Right forelimb (tissue), 1 donor: ENCODE measurements around the gene GABBR2.
"Not testable (repeated sequence)": the region's sequence is repeated elsewhere in the genome, so short reads cannot be mapped to it uniquely, and the experiment has no call there.

Source experiments
- DNase-seq: peaks from one replicate; pipeline ENCODE4 v3.0.0-alpha.2; 2018

The GABBR2 gene

GRCh38 chr9:98465799-98466198 is 242.9 kb downstream of the GABBR2 start:
- DNase-seq, result no peak

GRCh38 chr9:98464156-98464690 is 244.5 kb downstream of the GABBR2 start:
- DNase-seq, result not testable (repeated sequence)

DNA sequence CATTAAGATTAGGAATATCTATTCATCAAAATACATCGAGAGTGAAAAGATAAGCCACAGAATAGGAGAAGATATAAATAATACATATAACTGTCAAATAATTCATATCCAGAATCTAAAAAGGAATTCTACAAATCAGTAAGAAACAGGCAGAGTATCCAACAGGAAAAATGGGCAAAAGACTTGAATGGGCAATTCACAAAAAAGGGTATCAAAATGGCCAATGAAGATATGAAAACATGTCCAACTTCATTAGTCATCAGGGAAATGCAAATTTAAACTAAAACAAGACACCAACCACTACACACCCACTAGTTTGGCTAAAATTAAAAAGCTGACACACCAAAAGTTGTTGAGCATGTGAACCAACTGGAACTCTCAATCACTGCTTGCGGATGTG is 246.4 kb downstream of the GABBR2 start:
- no peak for DNase-seq

DNA sequence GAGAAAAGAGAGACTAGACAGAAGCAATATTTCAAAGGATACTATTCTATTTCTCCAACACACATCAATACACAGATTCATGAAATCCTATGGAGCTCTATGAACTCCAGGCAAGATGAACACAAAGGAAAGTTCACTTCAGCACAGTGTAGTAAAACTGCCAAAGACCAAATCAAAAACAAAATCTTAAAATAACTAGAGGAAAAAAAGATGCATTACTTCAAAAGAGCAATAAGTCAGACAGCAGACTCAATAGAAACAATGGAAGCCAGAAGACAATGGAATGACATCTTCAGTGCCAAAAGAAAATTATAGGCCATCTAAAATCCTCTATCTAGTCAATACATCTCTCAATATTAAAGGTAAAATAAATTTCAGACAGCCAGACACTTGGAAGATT is 248.0 kb downstream of the GABBR2 start:
- DNase-seq, result no peak

DNA sequence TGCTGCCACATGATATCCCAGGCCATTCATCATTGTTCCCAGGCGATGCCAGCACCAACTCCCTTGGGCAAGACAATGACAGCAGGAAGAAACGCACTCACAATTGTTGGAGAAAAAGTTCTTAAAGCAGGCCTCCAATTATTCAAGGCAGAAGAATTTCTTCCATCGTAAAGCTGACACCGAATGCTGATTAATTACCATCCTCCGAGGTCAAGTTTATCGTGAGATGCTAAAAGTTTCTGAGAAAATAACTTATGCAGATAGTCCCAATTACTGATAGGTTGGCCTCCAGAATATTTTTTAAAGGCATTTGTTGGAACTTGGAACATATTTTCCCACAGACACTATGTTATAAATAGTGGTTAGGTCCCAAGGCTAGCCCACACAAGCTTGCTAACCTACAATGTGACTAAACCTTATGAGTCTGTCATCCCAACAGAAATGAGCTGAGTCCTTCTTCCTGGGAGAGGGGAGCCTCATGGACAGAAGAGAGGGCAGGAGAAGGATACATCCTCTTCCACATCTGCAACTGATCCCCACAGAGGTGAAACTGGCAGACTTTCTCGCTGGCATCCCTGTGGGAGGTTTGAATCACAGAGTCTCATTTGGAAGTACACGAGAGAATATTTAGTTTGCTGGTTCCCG is 250.9 kb downstream of the GABBR2 start:
- no peak for DNase-seq

GRCh38 chr9:98456156-98456613 is 252.6 kb downstream of the GABBR2 start:
- no peak for DNase-seq

DNA sequence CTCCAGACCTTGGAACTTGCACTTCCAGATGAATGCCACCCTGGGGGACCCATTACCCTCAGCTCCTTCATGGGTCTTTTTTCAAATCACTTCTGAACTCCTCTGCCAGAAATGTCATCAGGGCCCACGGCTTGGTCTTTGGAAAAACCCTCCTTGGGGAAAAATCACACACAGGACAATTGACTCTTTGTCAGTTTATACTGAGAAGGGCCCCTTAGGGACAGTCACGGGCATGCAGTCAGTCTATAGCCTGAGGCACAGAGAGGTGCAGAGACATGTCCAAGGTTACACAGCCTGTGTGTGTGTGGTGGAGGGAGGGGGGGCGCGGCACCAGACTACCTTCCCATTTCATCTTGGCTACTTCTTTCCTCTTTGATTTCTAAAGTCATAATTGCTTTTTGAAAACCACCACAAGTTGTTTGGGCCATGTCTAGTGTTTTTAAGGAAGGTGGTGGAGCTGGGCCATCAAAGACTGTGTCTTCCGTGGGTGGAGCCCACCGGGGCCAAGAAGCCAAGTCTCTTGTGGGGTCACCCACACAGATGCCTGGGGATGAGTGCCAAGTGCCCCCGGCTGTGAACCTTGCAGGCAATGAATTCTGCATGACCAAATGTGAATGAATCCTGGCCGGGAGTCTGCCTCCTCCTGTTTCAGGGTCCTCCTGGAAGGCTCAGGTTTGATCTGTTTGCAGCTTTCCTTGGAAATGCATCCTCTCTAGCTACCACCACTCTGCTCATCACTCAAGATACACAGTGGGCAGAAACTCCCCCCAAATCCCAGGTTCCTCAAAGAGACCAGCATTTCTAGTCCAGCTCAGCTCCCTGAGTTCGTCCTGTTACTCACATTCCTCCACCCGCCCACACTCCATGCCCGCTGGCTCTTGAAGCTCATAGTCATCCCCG is 253.2 kb downstream of the GABBR2 start:
- no peak for DNase-seq

DNA sequence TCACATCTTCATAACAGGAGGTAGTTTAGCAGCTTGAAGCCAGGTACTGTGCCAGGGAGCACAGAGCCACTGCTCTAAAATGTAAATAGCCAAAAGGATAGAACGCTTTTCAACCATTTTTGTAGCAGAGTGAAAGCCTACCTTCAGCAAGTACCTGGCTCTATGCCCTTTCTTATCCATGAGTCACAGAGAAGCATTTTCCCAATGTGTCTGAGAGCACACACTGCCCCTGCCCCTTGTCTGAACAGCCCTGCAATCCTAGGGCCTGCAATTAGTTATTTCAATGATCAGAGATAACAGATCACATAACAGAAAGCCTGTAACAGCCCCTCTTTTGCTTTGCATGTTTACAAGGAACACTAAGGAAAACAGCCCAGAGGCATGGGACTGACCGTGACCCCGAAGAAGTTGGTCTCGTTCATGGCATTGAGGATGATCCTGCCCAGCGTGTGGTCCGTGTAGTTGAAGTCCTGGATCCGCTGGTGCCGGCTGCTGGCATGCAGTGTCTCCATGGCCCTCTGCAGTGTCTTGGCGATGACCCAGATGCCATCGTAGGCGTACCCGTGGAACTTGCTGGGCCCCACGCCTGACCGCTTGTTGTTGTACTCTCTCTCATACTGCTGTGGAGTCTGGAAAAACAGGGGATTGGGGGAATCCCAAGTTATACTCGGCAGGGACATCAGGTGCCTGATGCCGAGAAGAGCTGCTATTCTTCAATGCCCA is 255.0 kb downstream of the GABBR2 start:
- no peak for DNase-seq

GRCh38 chr9:98451576-98451975 is 257.2 kb downstream of the GABBR2 start:
- DNase-seq, result no peak

- DNase-seq, result no peak
Observed at GRCh38 chr9:98450496-98450895, 258.2 kb downstream of the GABBR2 start.

DNA sequence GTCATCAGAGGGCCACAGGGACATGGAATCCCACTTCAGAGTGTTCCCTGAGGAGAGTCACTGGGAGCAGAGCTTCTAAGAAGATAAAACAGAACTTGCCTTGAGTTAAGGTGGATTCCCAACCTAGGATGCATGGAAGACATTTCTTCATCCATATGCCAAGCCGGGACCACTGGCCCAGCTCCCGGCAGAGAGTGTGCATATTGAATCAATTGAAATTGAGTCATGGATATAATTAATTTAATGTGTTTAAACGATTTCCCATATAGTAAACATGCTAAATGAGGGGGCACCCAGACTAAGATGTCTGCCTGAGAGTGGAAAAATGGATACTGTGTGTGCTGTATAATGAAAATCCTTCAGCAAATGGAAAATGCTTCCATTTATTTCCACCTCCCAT is 258.9 kb downstream of the GABBR2 start:
- DNase-seq, result no peak

- no peak for DNase-seq
Observed at GRCh38 chr9:98445576-98445975, 263.2 kb downstream of the GABBR2 start.

DNA sequence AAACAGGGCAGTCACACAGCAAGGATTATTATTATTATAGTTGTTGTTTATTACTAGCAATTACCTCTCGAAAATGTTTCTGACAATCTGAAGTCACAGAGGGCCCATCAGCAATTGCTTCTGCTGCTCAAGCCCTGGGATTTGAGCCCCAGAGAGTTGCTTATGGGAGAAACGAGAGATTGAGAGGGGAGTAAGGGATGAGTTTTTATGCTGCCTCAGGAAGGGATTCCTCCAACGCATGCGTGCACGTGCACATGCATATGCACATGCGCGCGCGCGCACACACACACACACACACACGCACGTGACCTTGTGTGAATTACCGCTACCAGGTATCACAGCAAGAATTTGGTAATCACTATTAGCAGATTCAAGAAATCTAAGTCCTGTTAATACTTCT is 264.1 kb downstream of the GABBR2 start:
- no peak for DNase-seq

DNA sequence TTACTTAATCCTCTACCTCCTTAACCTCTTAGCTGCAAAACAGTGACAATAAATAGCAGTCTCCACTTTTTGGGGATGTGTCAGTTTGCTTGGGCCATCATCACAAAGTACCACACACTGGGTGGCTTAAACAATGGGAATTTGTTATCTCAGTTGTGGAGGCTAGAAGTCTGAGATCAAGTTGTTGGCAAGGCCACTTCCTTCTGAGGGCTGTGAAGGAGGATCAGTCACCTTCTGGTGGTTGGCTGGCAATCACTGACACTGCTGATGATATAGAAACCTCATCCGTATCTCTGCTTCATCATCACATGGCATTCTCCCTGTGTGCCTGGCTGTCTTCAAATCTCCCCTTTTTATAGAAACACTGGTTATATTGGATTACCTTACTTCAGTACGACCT is 266.2 kb downstream of the GABBR2 start:
- no peak for DNase-seq

- no peak for DNase-seq
Observed at GRCh38 chr9:98442114-98442513, 266.6 kb downstream of the GABBR2 start.

DNA sequence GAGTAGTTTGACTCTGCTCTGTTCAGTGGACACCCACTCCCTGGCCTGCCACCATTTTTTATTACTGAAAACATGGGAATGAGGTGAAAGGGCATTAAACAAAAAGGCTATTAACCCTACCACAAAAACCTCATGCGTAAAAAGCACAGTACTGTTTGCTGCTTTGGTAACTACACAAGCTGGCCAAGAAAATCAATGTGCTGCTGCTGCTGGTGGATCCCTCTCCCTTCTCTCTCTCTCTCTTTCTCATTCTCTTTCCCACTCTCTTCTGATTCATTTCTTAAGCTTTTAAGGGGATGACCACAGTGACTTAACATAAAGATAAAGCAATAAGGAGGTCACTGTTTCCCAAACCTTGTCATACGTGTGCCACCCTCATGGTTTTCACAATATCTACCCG is 270.1 kb downstream of the GABBR2 start:
- DNase-seq, result no peak

DNA sequence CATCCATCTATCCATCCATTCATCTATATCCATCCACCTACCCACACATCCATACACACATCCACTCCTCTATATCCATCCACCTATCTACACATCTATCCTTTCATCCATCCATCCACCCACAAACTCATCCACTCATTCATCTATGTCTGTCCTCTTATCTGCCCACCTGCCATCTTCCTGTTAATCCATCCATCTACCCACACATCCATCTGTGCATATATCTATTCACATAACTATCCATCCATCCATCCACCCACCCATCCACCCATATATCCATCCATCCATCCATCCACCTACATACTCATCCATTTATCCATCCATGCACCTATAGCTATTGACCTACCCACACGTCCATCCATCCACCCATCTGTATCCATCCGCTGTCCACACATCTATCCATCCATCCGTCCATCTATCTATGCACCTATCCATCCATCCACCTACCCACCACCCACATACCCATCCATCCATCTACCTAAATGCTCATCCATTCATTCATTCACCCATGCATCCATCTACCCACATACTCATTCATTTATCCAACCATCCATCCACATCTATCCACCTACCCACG is 271.2 kb downstream of the GABBR2 start:
- no peak for DNase-seq

GRCh38 chr9:98432960-98433359 is 275.8 kb downstream of the GABBR2 start:
- no peak for DNase-seq

DNA sequence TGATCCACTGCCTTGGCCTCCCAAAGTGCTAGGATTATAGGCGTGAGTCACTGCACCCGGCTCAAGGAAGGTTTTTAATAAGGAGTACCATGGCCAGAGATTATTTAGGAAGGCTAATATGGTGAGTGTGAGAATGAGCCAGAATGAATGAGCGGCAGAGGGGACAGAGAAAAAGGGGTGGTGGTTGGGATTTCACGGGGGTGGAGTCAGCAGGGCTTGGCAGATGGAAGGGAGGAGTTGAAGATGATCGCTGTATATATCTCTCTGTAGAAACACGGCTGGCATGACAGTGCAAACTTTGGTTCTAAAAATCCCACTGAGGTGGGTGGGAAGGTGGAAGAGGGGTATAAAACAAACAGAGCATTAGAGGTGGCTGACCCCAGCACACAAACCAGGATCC is 276.6 kb downstream of the GABBR2 start:
- DNase-seq, result no peak

GRCh38 chr9:98430535-98431292 is 278.0 kb downstream of the GABBR2 start:
- no peak for DNase-seq

DNA sequence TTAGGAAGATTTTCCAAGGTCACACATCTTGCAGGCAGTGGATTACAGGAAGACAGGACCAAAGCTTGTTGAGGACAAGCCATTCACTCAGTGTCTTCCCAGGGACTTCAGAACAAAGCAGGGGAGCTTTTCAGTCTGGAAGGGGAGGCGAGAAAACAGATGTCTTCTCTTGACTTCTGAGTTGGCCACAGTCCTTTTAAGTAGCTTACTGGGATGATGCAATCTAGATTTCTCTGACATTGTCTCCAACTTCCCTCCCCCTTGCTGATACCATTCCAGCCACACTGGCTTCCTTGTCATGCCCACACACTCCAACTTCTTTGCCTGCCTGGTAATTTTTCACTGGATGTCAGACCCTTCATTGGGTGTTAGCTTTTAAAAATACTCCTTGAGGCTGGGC is 279.1 kb downstream of the GABBR2 start:
- no peak for DNase-seq

GRCh38 chr9:98428454-98428853 is 280.3 kb downstream of the GABBR2 start:
- no peak for DNase-seq
